Activated CD4-positive, alpha-beta T cell treated with anti-CD3 and anti-CD28 coated beads for 36 hours (primary cell): Measurements from ENCODE around the gene FRMD5. TPM values are rescaled to one million over a fixed set of nuclear protein-coding genes. Genes with fewer than 3 reads are reported as not detected.
A peak's percentile ranks its signal among the peaks of the same experiment; 100 is the strongest.
"Not testable (repeated sequence)": the region's sequence is repeated elsewhere in the genome, so short reads cannot be mapped to it uniquely, and the experiment has no call there.

Experiments
- ATAC-seq: fragments of 200-7000 bp; cut with Tn5 transposase; one replicate; pipeline ENCODE4 v1.10.0; 2021; ENCODE audit warnings: mild to moderate bottlenecking, moderate library complexity
- CTCF ChIA-PET: fragments of 350-600 bp; sonication (Branson Sonifier 250); formaldehyde crosslinking; loops from one replicate; lab custom pipeline; 2021; ENCODE audit warnings: antibody characterized with exemption; lab: Charles Lee
- POLR2A ChIA-PET: fragments of 350-600 bp; sonication (Branson Sonifier 250); formaldehyde crosslinking; loops from one replicate; lab custom pipeline; 2021; ENCODE audit warnings: antibody characterized with exemption, inconsistent platforms; lab: Charles Lee
- DNase-seq: peaks from one replicate; pipeline ENCODE4 v3.0.0-alpha.2; 2020
- H3K27ac Mint-ChIP-seq: one replicate; pipeline ENCODE4 v1.8.0; 2021; ENCODE audit warnings: mixed read lengths
- H3K27me3 Mint-ChIP-seq: one replicate; pipeline ENCODE4 v1.8.0; 2021; ENCODE audit warnings: mixed read lengths
- H3K36me3 Mint-ChIP-seq: one replicate; pipeline ENCODE4 v1.8.0; 2021; ENCODE audit warnings: low read depth, mixed read lengths
- H3K4me1 Mint-ChIP-seq: one replicate; pipeline ENCODE4 v1.8.0; 2021; ENCODE audit warnings: mixed read lengths
- H3K4me3 Mint-ChIP-seq: one replicate; pipeline ENCODE4 v1.8.0; 2021; ENCODE audit warnings: mild to moderate bottlenecking, moderate library complexity, mixed read lengths
- H3K9me3 Mint-ChIP-seq: one replicate; pipeline ENCODE4 v1.8.0; 2021; ENCODE audit warnings: low read depth, mixed read lengths
- intact Hi-C, 2 experiments: fragments of 100-400 bp; cut with DNase I in 1 of 2; cut with micrococcal nuclease in 1 of 2; formaldehyde crosslinking; loops; one replicate each; pipeline versions ENCODE4 v1.14.2 to v1.15.1; 2022 to 2024; cut with DNase I, micrococcal nuclease
- total RNA-seq, 2 experiments: library from RNA; stranded (reverse); gene quantifications; one replicate each; pipeline ENCODE4 v1.2.3, GENCODE V29; 2021

FRMD5 gene
- total RNA-seq, 2 experiments from 2014 or later, result 0.16 to 0.30 TPM

DNA sequence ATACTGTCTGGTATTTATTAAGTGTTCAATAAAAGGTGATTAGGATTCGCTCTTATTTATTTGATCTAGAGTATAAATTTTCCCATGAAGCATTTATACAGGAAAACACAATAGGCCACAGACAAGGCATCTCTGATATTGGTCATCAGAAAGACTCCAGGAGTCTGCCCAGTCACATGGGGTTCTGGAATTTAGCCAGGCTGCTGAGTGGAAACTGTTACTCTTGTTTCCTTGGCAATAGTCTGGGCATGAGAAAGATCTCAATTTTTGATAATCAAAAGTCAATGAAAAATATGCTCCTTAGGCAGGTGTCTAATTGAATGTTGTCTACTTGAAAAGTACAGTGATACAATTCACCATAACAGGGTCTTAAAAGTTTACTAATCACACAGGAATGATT lies 161.2 kb downstream of the FRMD5 start:
- Mint-ChIP-seq H3K27ac (no peak overlapping the region), H3K9me3 (no peaks in the 10 kb centered on the region), H3K27me3 (peaks cover 12% of the 10 kb centered on the region), H3K4me1 (peaks cover 2% of the 10 kb centered on the region), H3K36me3 (no peaks in the 10 kb centered on the region), H3K4me3 (no peak overlapping the region)
- DNase-seq, result no peak
- ATAC-seq, result no peak
- POLR2A ChIA-PET, result no interaction called here
- intact Hi-C loops, result no loop called here
- CTCF ChIA-PET, result interaction anchor here (0.5 to 0.7 kb wide), 2 partner anchors 66 to 1482 kb away, joined by 3 read pairs; no protein-coding TSS in a partner anchor

DNA sequence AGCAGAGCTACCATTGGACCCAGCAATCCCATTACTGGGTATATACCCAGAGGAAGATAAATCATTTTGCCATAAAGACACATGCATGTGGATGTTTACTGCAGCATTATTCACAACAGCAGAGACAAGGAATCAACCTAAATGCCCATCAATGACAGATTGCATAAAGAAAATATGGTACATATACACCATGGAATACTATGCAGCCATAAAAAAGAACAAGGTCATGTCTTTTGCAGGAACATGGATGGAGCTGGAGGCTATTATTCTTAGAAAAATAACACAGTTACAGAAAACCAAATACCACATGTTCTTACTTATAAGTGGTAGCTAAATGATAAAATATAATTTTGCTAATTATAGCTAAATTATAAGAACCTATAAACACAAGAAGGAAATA lies 162.3 kb downstream of the FRMD5 start:
- H3K9me3 Mint-ChIP-seq, DNase-seq, H3K4me1 Mint-ChIP-seq, H3K4me3 Mint-ChIP-seq, H3K36me3 Mint-ChIP-seq, H3K27me3 Mint-ChIP-seq, H3K27ac Mint-ChIP-seq, POLR2A ChIA-PET, ATAC-seq, intact Hi-C loops: not testable (repeated sequence)
- CTCF ChIA-PET, result interaction anchor here (0.6 to 1.0 kb wide), 2 partner anchors 10 to 47 kb away, joined by 6 read pairs; no protein-coding TSS in a partner anchor

DNA sequence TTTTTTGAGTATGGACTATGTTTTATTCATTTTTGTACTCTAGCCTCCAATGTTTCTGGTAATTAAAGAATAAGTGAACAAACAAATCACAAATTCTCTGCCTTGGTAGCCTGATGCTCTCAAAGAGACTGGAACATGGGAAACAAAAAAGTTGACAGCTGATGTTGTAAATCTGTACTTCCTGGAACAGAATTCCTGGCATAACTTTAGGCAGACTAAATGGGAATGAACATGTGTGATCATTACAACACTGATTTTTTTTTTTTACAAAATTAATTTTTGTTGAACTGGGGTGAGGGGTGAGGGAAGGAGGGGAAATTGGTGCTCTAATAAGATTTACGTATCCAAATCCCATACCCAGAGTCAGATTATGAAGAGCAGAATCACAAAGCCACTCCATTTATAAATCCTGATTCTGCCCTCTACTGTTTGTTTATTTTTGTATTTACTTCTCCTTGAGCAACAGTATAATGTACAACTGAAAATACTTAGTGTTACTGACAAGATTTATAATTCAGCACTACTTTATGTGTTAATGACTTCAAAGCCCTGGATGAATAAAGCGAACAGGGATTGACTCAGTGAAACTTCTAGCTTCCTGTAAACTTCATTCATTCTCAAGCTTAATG lies 165.0 kb downstream of the FRMD5 start:
- intact Hi-C loops, result no loop called here
- Mint-ChIP-seq H3K36me3 (no peaks in the 10 kb centered on the region), H3K27me3 (peaks cover 15% of the 10 kb centered on the region), H3K4me1 (peaks cover 5% of the 10 kb centered on the region), H3K4me3 (no peak overlapping the region), H3K9me3 (no peaks in the 10 kb centered on the region), H3K27ac (no peak overlapping the region)
- no peak for DNase-seq
- POLR2A ChIA-PET, result no interaction called here
- CTCF ChIA-PET, result interaction anchor here (0.6 to 1.1 kb wide), 3 partner anchors 12 to 289 kb away, joined by 3 to 5 read pairs (median 3); no protein-coding TSS in a partner anchor
- no peak for ATAC-seq

DNA sequence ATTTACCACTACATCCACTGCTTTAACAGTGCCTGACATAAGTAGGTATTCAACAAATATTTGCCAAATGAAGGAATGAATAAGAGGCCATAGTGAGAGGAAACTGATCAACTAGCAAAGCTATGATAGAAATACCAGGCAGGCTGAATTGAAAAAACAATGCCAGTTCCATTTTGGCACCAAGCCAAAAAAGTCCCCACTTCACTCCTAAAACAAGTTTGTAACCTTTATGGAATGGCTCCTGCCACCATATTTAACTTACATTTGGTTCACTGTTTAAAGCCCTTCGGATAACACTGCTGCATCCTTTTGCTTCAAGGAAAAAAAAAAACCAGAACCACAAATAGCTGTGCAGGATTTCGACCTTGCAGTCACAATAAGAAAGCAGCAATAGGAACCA lies 166.1 kb downstream of the FRMD5 start:
- peaks cover 5% of the 10 kb centered on the region for H3K4me1 Mint-ChIP-seq
- ChIA-PET POLR2A (no interaction called here), CTCF (interaction anchor here (1.0 to 1.1 kb wide), 2 partner anchors 11 to 14 kb away, joined by 3 read pairs; no protein-coding TSS in a partner anchor)
- intact Hi-C loops, result no loop called here
- peaks cover 15% of the 10 kb centered on the region for H3K27me3 Mint-ChIP-seq
- DNase-seq (no peak), ATAC-seq (no peak)
- no peak overlapping the region for H3K27ac Mint-ChIP-seq
- no peak overlapping the region for H3K4me3 Mint-ChIP-seq
- no peaks in the 10 kb centered on the region for H3K9me3 Mint-ChIP-seq
- no peaks in the 10 kb centered on the region for H3K36me3 Mint-ChIP-seq

DNA sequence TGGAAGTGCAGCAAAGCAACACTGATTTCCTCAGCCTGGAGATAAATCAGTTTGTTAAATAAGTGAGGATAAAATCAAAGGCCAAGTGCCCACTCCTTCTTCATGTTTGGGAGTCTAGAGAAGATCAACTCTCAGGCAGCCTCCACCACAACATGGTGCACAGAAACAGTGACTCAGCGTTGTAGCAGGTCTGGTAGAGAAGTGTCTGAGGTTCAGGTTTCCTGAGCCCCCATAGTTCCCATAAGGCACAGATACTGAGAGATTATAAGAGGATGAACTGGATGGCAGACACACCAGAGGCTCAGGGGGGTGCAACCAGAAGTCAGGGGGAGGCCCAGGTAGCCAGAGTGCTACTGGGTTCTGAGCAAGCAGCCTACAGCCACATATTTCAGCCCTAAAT lies 166.7 kb downstream of the FRMD5 start:
- CTCF ChIA-PET, result no interaction called here
- DNase-seq (peak; percentile 19), ATAC-seq (peak; percentile 66)
- no peaks in the 10 kb centered on the region for H3K9me3 Mint-ChIP-seq
- peaks cover 5% of the 10 kb centered on the region for H3K4me1 Mint-ChIP-seq
- peaks cover 15% of the 10 kb centered on the region for H3K27me3 Mint-ChIP-seq
- H3K36me3 Mint-ChIP-seq, result no peaks in the 10 kb centered on the region
- POLR2A ChIA-PET, result no interaction called here
- H3K27ac Mint-ChIP-seq, result no peak overlapping the region
- intact Hi-C loops, result no loop called here
- no peak overlapping the region for H3K4me3 Mint-ChIP-seq

DNA sequence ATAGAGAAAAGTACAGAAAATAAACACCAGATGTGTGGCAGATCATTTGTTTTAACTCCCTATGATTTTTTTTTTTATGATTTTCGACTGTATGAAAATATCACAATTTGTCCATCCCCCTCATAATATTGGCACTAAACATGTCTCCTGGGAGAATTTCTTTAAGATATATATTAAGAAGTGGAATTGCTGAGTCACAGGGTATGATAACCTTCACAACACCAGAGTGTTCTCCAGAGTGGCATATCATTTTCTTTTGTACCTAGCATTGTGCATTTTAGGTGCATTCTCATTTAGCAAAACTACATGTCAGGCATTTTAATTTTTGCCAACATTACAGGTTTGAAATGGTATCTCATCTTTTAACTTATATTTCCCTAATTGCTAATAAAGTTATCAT lies 170.9 kb downstream of the FRMD5 start:
- ChIA-PET CTCF (interaction anchor here (0.8 kb wide), 1 partner anchor 121 kb away, joined by 3 read pairs; no protein-coding TSS in a partner anchor), POLR2A (no interaction called here)
- no peak overlapping the region for H3K27ac Mint-ChIP-seq
- H3K4me3 Mint-ChIP-seq, result no peak overlapping the region
- H3K9me3 Mint-ChIP-seq, result no peaks in the 10 kb centered on the region
- H3K36me3 Mint-ChIP-seq, result no peaks in the 10 kb centered on the region
- ATAC-seq (no peak), DNase-seq (no peak)
- peaks cover 3% of the 10 kb centered on the region for H3K4me1 Mint-ChIP-seq
- intact Hi-C loops, result no loop called here
- peaks cover 16% of the 10 kb centered on the region for H3K27me3 Mint-ChIP-seq

DNA sequence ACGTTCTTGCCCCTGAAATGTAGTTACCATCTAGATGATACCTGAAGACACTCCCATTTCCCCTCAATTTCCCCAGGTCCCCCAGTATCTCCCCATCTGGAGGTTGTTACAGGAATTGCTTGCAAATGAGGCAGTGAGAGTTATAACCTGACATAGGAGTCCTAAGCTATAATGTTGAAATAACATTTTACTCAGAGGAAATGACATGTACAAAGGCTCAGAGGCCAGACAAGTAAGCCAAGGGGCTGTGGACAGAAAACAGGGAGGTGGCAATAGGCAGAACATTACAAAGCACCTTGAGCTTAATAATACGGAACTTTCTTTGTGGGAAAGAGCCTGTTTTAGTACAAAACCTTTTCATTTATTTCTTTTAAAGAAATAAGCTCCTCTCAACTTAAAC lies 171.9 kb downstream of the FRMD5 start:
- POLR2A ChIA-PET, result no interaction called here
- Mint-ChIP-seq H3K4me3 (no peak overlapping the region), H3K4me1 (no peaks in the 10 kb centered on the region), H3K27ac (no peak overlapping the region), H3K36me3 (no peaks in the 10 kb centered on the region), H3K9me3 (no peaks in the 10 kb centered on the region), H3K27me3 (peaks cover 14% of the 10 kb centered on the region)
- CTCF ChIA-PET, result interaction anchor here (0.6 to 1.2 kb wide), 5 partner anchors 9 to 168 kb away, joined by 3 to 6 read pairs (median 3); no protein-coding TSS in a partner anchor
- intact Hi-C loops, result no loop called here
- DNase-seq, result no peak
- ATAC-seq, result no peak

DNA sequence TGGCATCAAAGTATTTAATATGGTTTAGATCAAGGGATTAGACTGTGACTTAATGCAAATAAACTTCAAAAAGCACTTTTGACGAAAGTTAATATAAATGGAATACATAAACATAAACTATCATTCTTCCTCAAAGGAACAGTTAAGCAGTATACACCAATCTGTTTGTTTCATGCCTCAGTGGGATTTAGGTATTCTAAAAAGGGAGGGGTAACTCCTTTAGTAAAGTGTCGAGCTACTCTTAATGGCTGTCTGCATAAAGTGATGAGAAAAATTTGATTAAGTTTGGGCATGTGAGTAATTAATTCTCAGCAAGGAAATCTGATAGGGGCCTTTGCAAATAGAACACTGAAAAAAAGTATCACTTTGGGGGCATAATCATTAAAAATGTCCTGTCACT lies 176.9 kb downstream of the FRMD5 start:
- ChIA-PET POLR2A (no interaction called here), CTCF (interaction anchor here (0.5 to 1.0 kb wide), 3 partner anchors 11 to 217 kb away, joined by 3 read pairs; no protein-coding TSS in a partner anchor)
- Mint-ChIP-seq H3K4me1 (no peaks in the 10 kb centered on the region), H3K27me3 (peaks cover 5% of the 10 kb centered on the region), H3K9me3 (no peaks in the 10 kb centered on the region), H3K27ac (no peak overlapping the region), H3K36me3 (no peaks in the 10 kb centered on the region), H3K4me3 (no peak overlapping the region)
- no peak for DNase-seq
- intact Hi-C loops, result no loop called here
- ATAC-seq, result no peak

DNA sequence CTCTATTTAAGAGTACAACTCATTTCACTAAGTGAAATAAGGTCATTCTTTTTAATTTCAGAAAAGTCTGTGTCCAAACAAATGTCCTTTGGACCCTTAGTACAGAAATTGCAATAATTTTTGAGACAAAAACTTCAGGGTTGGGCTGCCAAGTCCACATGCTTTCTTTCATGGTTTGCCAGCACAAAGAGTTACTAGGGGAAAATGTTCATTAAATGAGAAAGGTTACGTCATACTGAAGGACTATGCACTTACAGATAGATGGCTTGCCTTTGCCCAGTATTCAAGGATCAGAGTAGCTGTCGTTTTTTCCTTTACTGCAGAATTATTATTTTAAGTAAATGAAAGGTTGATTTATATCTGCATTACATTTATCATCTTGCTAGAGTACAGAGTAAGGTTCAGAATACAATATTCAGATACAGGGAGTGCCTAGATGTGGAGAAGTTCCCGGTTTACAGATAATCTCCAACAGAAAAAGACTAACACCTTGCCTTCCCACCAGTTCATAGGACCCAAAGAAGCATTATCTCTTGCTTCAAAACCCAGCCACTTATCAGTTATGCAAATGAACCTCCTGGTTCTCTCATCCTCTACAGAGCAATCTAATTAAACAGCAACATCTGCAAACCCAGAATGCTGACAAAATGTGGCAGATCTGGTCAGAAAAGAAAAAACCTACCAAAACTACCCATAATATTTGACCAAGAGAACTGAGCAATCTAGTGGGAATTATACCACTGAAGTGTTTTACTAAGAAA lies 179.3 kb downstream of the FRMD5 start:
- ATAC-seq (no peak), DNase-seq (no peak)
- peaks cover 7% of the 10 kb centered on the region for H3K27me3 Mint-ChIP-seq
- no peak overlapping the region for H3K4me3 Mint-ChIP-seq
- intact Hi-C loops, result no loop called here
- no peaks in the 10 kb centered on the region for H3K36me3 Mint-ChIP-seq
- H3K9me3 Mint-ChIP-seq, result no peaks in the 10 kb centered on the region
- ChIA-PET POLR2A (no interaction called here), CTCF (no interaction called here)
- H3K4me1 Mint-ChIP-seq, result no peaks in the 10 kb centered on the region
- no peak overlapping the region for H3K27ac Mint-ChIP-seq

DNA sequence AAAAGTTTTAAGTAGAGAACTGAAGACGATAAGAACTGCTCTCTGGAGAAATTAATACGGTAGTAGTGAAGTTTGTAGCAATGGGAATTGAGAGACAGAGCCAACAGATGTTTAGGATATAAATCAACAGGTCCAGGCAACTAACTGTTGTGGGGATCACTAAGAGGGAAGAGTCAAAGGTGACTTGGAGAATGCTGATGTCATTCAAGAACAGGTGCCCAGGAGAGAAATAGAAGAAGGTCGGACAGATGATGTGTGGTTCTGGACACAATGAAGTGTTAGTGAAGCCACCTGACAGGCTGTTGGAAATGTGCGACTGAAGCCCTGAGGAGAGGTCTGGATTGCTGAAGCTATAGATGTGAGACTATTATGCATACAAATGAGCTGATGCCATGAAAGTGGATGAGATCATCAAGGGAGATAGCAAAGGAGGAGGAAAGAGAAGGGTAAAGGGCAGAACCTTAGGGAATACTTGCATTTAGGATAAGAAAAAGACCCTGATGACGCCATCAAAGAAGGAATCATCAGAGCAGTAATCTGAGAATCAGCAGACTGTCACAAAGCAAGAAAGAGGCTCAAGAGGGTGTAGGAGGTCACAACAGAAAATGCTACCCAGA lies 183.7 kb downstream of the FRMD5 start:
- Mint-ChIP-seq H3K27ac (no peak overlapping the region), H3K4me3 (no peak overlapping the region), H3K4me1 (no peaks in the 10 kb centered on the region), H3K36me3 (no peaks in the 10 kb centered on the region), H3K27me3 (peaks cover 14% of the 10 kb centered on the region), H3K9me3 (no peaks in the 10 kb centered on the region)
- intact Hi-C loops, result no loop called here
- ChIA-PET CTCF (no interaction called here), POLR2A (no interaction called here)
- DNase-seq, result no peak
- ATAC-seq, result no peak

DNA sequence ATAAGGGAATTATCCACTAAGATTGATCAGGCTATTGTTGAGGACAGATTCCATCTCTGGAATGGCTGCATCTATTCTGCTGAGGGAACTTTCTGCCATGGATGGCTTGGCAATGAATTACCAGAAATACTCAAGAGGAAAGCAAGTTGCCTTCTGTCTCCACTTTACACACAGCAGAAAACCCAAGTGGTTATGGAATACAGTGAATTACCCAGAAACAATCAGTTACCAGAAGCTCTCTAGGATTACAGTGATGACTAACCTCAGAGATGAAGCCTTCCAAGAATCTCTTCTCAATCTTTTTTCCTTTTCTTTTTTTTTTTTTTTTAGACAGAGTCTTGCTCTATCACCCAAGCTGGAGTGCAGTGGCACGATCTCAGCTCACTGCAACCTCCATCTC lies 185.0 kb downstream of the FRMD5 start:
- peaks cover 14% of the 10 kb centered on the region for H3K27me3 Mint-ChIP-seq

More for the DNA sequence above, 185.0 kb downstream of the FRMD5 start:
- Mint-ChIP-seq H3K9me3 (no peaks in the 10 kb centered on the region), H3K36me3 (no peaks in the 10 kb centered on the region), H3K4me1 (no peaks in the 10 kb centered on the region), H3K27ac (no peak overlapping the region), H3K4me3 (no peak overlapping the region)
- ChIA-PET POLR2A (no interaction called here), CTCF (interaction anchor here (0.5 kb wide), 1 partner anchor 25 kb away, joined by 3 read pairs; no protein-coding TSS in a partner anchor)
- ATAC-seq, result no peak
- DNase-seq, result no peak
- intact Hi-C loops, result no loop called here
